ENCODE measurements around the gene WDR27. TPM values are rescaled to one million over a fixed set of nuclear protein-coding genes. Genes with fewer than 3 reads are reported as not detected.
"Not testable (repeated sequence)": the region's sequence is repeated elsewhere in the genome, so short reads cannot be mapped to it uniquely, and the experiment has no call there.

WDR27 gene
- total RNA-seq, 1 experiment from 2014 or later, result 77.9 TPM

GRCh38 chr6:169617562-169617961, 84.3 kb downstream of the WDR27 start:
- TF ChIP-seq, protein P1, sequence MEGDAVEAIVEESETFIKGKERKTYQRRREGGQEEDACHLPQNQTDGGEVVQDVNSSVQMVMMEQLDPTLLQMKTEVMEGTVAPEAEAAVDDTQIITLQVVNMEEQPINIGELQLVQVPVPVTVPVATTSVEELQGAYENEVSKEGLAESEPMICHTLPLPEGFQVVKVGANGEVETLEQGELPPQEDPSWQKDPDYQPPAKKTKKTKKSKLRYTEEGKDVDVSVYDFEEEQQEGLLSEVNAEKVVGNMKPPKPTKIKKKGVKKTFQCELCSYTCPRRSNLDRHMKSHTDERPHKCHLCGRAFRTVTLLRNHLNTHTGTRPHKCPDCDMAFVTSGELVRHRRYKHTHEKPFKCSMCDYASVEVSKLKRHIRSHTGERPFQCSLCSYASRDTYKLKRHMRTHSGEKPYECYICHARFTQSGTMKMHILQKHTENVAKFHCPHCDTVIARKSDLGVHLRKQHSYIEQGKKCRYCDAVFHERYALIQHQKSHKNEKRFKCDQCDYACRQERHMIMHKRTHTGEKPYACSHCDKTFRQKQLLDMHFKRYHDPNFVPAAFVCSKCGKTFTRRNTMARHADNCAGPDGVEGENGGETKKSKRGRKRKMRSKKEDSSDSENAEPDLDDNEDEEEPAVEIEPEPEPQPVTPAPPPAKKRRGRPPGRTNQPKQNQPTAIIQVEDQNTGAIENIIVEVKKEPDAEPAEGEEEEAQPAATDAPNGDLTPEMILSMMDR (IDR thresholded peaks at IDR 0.05; ENCODE audit: unreplicated experiment), result no peak
- intact Hi-C loops (cut with micrococcal nuclease; ENCODE audit: unreplicated experiment), result no loop called here
- Mint-ChIP-seq H3K4me1 (ENCODE audit: low read depth, unreplicated experiment) (peaks cover 15% of the 10 kb centered on the region), H3K27ac (ENCODE audit: unreplicated experiment) (no peak overlapping the region), H3K4me3 (ENCODE audit: low read depth, unreplicated experiment) (no peak overlapping the region), H3K9me3 (ENCODE audit: low read depth, unreplicated experiment) (peaks cover 4% of the 10 kb centered on the region), H3K27me3 (ENCODE audit: unreplicated experiment) (no peaks in the 10 kb centered on the region), H3K36me3 (ENCODE audit: insufficient read depth, unreplicated experiment) (peaks cover 4% of the 10 kb centered on the region)
- CTCF ChIA-PET, result no interaction called here
- BruUV-seq (replicated peaks), result no TSS peak
- DNase-seq, result no peak

DNA sequence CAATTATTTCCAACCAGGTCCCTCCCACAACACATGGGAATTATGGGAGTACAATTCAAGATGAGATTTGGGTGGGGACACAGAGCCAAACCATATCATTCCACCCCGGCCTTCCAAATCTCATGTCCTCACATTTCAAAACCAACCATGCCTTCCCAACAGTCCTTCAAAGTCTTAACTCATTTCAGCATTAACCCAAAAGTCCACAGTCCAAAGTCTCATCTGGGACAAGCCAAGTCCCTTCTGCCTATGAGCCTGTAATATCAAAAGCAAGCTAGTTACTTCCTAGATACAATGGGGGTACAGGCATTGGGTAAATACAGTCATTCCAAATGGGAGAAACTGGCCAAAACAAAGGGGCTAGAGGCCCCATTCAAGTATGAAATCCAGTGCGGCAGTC, 93.2 kb downstream of the WDR27 start:
- H3K27me3 Mint-ChIP-seq (ENCODE audit: unreplicated experiment); H3K9me3 Mint-ChIP-seq (ENCODE audit: low read depth, unreplicated experiment); CTCF ChIA-PET; H3K27ac Mint-ChIP-seq (ENCODE audit: unreplicated experiment); DNase-seq; BruUV-seq (replicated peaks); H3K4me3 Mint-ChIP-seq (ENCODE audit: low read depth, unreplicated experiment); H3K36me3 Mint-ChIP-seq (ENCODE audit: insufficient read depth, unreplicated experiment); intact Hi-C loops (cut with micrococcal nuclease; ENCODE audit: unreplicated experiment); H3K4me1 Mint-ChIP-seq (ENCODE audit: low read depth, unreplicated experiment): not testable (repeated sequence)

DNA sequence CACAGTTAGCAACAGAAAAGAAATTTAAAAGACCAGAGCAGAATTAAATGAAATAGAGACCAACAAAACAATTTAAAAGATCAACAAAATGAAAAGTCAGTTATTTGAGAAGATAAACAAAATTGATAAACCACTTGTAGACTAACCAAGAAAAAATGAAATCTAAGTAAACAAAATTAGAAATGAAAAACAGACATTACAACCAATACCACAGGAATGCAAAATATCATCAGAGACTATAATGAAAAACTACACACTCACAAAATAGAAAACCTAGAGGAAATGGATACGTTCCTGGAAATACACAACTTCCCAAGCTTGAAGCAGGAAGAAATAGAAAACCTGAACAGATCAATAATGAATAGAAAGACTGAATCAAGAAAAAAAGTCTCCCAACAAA, 97.8 kb downstream of the WDR27 start:
- intact Hi-C loops (cut with micrococcal nuclease; ENCODE audit: unreplicated experiment), result no loop called here
- no peak overlapping the region for H3K4me3 Mint-ChIP-seq (ENCODE audit: low read depth, unreplicated experiment)
- no peaks in the 10 kb centered on the region for H3K9me3 Mint-ChIP-seq (ENCODE audit: low read depth, unreplicated experiment)
- peaks cover 8% of the 10 kb centered on the region for H3K36me3 Mint-ChIP-seq (ENCODE audit: insufficient read depth, unreplicated experiment)
- TF ChIP-seq, protein P1 (IDR thresholded peaks at IDR 0.05; ENCODE audit: unreplicated experiment), result no peak
- no peak for DNase-seq
- H3K4me1 Mint-ChIP-seq (ENCODE audit: low read depth, unreplicated experiment), result no peaks in the 10 kb centered on the region
- CTCF ChIA-PET, result no interaction called here
- H3K27me3 Mint-ChIP-seq (ENCODE audit: unreplicated experiment), result no peaks in the 10 kb centered on the region
- no TSS peak for BruUV-seq (replicated peaks)
- H3K27ac Mint-ChIP-seq (ENCODE audit: unreplicated experiment), result no peak overlapping the region

DNA sequence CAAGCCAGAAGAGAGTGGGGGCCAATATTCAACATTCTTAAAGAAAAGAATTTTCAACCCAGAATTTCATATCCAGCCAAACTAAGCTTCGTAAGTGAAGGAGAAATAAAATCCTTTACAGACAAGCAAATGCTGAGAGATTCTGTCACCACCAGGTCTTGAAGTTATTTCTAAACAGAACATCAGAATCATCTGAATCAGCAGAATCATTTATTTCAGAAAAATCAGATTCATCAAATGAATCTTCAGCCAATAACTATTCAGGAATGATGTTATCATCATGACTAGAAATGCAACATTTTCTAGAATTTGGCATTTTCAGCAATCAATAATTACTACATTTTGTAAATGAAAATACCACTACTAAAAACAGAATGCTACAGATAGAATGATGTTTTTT, 100.7 kb downstream of the WDR27 start:
- H3K4me3 Mint-ChIP-seq (ENCODE audit: low read depth, unreplicated experiment); BruUV-seq (replicated peaks); H3K4me1 Mint-ChIP-seq (ENCODE audit: low read depth, unreplicated experiment); H3K27me3 Mint-ChIP-seq (ENCODE audit: unreplicated experiment); intact Hi-C loops (cut with micrococcal nuclease; ENCODE audit: unreplicated experiment); H3K27ac Mint-ChIP-seq (ENCODE audit: unreplicated experiment); H3K9me3 Mint-ChIP-seq (ENCODE audit: low read depth, unreplicated experiment); DNase-seq; CTCF ChIA-PET: not testable (repeated sequence)
- H3K36me3 Mint-ChIP-seq (ENCODE audit: insufficient read depth, unreplicated experiment), result peaks cover 13% of the 10 kb centered on the region

DNA sequence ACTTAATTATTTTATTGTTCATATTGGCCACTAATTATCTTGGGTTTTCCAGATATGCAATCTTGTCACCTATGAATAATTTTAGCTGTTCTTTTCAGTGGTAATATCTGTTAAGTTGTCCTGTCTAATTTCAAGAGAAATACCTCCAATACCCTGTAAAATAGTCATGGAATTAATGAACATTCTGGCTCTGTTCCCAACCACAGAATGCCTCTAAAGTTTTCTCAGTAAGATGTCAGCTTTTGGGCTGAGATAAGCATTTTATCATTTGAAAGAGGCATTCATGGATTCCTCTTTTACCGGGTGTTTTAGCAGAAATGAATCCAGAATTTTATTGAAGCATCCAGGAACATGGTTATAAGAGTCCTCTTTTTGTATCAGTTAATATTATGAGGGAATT, 109.3 kb downstream of the WDR27 start:
- Mint-ChIP-seq H3K27ac (ENCODE audit: unreplicated experiment) (no peak overlapping the region), H3K36me3 (ENCODE audit: insufficient read depth, unreplicated experiment) (peaks cover 5% of the 10 kb centered on the region)

More for the DNA sequence above, 109.3 kb downstream of the WDR27 start:
- CTCF ChIA-PET, result no interaction called here
- TF ChIP-seq, protein P1 (IDR thresholded peaks at IDR 0.05; ENCODE audit: unreplicated experiment), result no peak
- intact Hi-C loops (cut with micrococcal nuclease; ENCODE audit: unreplicated experiment), result no loop called here
- peaks cover 2% of the 10 kb centered on the region for H3K9me3 Mint-ChIP-seq (ENCODE audit: low read depth, unreplicated experiment)
- BruUV-seq (replicated peaks), result no TSS peak
- H3K27me3 Mint-ChIP-seq (ENCODE audit: unreplicated experiment), result no peaks in the 10 kb centered on the region
- H3K4me1 Mint-ChIP-seq (ENCODE audit: low read depth, unreplicated experiment), result peaks cover 11% of the 10 kb centered on the region
- DNase-seq, result no peak
- H3K4me3 Mint-ChIP-seq (ENCODE audit: low read depth, unreplicated experiment), result no peak overlapping the region

Measured in Calu3 (cell line).